Measurements from ENCODE around the gene MGME1. TPM values are rescaled to one million over a fixed set of nuclear protein-coding genes. Genes with fewer than 3 reads are reported as not detected.

Gene MGME1
- total RNA-seq, 4 donors from 2014 or later, result 7.8 to 23.0 (median 14.9) TPM

GRCh38 chr20:17990278-17990972, 21.6 kb downstream of the MGME1 start:
- TF ChIP-seq, protein P1, sequence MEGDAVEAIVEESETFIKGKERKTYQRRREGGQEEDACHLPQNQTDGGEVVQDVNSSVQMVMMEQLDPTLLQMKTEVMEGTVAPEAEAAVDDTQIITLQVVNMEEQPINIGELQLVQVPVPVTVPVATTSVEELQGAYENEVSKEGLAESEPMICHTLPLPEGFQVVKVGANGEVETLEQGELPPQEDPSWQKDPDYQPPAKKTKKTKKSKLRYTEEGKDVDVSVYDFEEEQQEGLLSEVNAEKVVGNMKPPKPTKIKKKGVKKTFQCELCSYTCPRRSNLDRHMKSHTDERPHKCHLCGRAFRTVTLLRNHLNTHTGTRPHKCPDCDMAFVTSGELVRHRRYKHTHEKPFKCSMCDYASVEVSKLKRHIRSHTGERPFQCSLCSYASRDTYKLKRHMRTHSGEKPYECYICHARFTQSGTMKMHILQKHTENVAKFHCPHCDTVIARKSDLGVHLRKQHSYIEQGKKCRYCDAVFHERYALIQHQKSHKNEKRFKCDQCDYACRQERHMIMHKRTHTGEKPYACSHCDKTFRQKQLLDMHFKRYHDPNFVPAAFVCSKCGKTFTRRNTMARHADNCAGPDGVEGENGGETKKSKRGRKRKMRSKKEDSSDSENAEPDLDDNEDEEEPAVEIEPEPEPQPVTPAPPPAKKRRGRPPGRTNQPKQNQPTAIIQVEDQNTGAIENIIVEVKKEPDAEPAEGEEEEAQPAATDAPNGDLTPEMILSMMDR (IDR thresholded peaks at IDR 0.05; ENCODE audit: low read depth), result no peak

- TF ChIP-seq, protein P1 (IDR thresholded peaks at IDR 0.05; ENCODE audit: low read depth), result no peak
Measured at GRCh38 chr20:17992224-17992637, 23.4 kb downstream of the MGME1 start.

GRCh38 chr20:17992847-17993513, 24.2 kb downstream of the MGME1 start:
- TF ChIP-seq, protein P1 (IDR thresholded peaks at IDR 0.05; ENCODE audit: low read depth), result no peak

DNA sequence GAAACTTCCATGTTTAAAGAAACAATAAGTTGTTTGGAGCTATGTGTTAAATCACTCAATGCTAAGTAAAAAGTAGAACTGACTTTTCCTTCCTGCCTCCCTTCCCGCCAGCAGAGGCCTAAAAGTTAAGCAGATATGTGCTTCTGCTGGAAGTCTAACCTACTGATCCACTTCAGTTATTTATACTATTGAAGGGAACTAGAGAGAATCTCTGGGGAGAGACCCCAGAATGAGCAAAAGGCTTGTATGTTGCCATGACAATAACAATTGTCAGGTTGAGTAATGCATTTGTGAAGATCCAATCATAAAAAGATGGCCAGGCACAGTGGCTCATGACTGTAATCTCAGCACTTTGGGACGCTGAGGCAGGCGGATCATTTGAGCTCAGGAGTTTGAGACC, 24.7 kb downstream of the MGME1 start:
- TF ChIP-seq, protein P1 (IDR thresholded peaks at IDR 0.05; ENCODE audit: low read depth), result no peak

- TF ChIP-seq, protein P1 (IDR thresholded peaks at IDR 0.05; ENCODE audit: low read depth), result no peak
Measured at GRCh38 chr20:17995967-17996819, 27.4 kb downstream of the MGME1 start.

DNA sequence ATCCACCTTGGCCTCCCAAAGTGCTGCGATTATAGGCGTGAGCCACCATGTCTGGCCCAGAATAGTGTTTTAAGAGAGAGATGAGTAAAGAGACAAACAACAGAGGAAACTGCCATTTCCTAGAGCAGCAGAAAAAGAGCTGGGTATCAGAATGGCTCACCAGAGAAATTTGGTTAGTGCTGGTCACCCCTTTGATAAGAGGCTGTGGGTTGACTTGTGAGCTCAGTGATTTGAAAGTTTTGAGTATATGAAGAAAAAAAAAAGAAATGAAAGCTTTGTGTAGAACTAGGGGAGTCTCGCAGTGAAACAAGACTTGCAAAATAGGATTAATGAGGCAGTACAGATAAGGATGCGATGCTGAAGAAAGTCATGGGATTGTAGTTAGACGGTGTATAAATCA, 29.6 kb downstream of the MGME1 start:
- TF ChIP-seq, protein P1 (IDR thresholded peaks at IDR 0.05; ENCODE audit: low read depth), result no peak

DNA sequence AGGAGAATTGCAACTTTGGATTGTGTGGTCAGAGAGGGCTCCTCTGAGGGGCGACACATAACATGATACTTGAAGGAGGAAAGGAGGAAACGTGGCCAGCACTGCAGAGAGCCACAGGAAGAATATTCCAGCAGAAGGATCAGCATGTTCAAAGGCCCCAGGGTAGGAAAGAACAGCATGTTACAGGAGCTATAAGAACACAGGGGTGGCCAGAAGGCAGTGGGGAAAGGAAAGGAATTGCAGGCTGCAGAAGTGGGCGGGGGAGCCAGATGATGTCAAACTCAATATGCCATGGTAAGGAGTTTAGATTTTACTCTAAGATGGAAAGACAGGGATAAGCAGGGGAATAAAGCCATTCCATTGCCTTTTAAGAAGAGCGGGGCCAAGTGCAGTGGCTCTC, 30.7 kb downstream of the MGME1 start:
- TF ChIP-seq, protein P1 (IDR thresholded peaks at IDR 0.05; ENCODE audit: low read depth), result no peak
